ENCODE data around the gene AKR1B15.
"Not testable (repeated sequence)": the region's sequence is repeated elsewhere in the genome, so short reads cannot be mapped to it uniquely, and the experiment has no call there.

The AKR1B15 gene

DNA sequence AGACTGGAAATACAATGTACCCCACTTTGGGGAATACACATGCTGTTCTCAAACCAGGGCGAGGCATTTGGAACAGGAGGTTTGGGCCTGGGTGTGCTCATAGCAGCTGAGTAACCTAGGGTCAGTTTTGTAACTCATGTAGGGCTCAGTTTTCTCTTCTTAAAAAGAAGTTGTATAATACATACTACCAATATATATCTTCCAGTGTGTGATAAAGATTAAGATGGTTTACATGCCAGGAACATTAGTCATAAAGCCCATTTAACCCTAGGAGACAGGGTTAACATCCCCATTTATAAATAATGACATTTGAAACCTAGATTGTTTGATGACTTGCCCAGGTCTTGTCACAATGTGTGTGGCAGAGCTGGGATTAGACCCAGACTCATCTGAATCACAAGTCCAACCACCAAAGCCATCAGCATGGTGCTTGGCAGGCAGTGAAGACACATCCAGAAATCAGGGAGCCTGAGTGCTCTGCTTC is 15.6 kb upstream of the AKR1B15 start:
- DNase-seq = no peak

GRCh38 chr7:134534633-134535032 is 14.3 kb upstream of the AKR1B15 start:
- DNase-seq = no peak

GRCh38 chr7:134535272-134535918 is 13.5 kb upstream of the AKR1B15 start:
- DNase-seq = no peak

DNA sequence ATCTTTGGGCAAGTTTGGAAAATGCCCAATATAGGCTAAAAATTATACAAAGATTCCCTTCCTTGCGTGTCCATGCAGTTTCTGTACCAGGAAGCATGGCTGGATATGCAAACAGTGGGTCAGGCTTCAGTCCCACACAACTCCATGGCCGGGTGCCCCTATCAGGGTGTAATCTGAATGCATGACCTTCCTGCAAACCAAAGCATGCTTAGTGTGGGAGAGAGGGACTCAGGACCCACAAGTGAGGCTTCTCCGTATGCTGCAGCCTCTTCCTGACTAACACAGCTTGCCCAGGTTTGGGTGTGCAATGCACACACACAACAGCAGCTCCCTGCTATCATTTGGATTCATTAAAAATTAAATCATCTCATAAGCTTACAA is 13.0 kb upstream of the AKR1B15 start:
- DNase-seq = no peak

DNA sequence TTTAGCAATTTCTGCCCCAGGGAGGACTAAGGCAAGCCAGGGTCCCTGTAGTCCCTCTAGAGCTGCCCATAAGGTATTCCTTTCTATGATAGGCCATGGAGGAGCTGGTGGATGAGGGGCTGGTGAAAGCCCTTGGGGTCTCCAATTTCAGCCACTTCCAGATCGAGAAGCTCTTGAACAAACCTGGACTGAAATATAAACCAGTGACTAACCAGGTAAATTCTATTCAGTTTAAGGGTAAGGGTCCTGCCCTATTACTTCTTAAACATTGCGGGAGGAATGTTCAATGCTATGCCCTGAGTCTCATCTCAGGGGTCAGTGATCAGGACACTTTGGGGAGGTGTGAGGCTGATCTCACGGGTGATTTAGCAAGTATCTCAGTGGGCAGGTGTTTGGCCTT is 12.4 kb upstream of the AKR1B15 start:
- DNase-seq = not testable (repeated sequence)

- not testable (repeated sequence) for DNase-seq
Measured at GRCh38 chr7:134537273-134537781, 11.6 kb upstream of the AKR1B15 start.

GRCh38 chr7:134539380-134540004 is 9.4 kb upstream of the AKR1B15 start:
- no peak for DNase-seq

GRCh38 chr7:134541501-134542194 is 7.3 kb upstream of the AKR1B15 start:
- not testable (repeated sequence) for DNase-seq

- DNase-seq = no peak
Measured at GRCh38 chr7:134542195-134542771, 6.6 kb upstream of the AKR1B15 start.

DNA sequence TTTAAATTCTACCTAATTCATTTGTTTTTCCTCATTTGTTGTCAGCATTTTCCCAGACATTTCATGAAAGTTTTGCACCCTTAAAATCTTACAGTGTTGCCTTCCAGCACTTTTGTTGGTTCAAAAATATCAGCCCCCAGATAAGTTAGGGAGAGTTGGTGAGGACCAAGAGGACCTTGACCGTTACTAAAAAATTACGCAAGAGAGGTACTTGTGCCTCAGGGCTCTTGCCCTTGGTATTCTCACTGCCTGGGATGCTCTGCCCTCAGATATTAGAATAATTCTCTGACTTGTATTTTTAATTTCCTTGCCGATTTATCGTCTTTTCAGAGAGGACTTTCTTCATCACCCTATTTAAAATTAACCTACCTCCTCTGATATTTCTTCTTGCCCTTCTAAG is 3.5 kb upstream of the AKR1B15 start:
- no peak for DNase-seq

DNA sequence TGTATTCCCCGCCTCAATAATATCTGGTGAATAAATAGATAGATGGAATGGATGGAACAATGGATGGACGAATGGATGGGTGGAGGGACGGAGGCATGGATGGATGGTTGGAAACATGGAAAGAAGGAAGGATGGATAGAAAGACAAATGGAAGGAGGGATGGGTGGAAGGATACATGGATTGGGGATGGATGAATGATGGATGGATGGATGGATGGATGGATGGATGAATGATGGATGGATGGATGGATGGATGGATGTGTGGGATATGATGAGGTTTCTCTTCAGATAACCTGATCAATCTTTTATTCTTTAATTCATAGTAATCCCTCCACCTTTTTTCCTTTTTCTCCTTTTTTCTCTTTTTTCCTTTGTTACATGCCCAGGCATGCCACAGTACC is 3.0 kb upstream of the AKR1B15 start:
- DNase-seq = no peak

DNA sequence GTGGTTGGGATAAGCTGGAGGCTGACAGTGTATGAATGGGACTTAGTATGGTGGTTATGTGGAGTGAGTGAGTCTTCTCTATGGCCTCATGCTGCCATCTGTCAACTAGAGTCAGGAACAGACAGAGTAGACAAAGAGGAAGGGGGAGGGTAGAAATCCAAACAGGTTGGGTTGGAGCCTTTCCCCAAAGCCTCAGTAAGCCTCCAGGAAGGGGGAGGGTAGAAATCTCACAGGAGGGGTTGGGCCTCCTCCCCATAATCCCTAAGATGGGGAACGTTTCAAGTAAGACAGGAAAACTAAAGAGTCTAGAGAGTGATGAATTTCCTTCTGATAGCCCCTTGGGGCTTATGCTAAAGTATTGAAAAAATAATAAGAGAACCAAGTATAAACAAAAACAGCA is 2.0 kb upstream of the AKR1B15 start:
- DNase-seq = no peak

GRCh38 chr7:134547397-134548054 is 1.4 kb upstream of the AKR1B15 start:
- DNase-seq = peak; percentile 76

- no peak for DNase-seq
Measured at GRCh38 chr7:134549366-134549765, 456 bp downstream of the AKR1B15 start.

DNA sequence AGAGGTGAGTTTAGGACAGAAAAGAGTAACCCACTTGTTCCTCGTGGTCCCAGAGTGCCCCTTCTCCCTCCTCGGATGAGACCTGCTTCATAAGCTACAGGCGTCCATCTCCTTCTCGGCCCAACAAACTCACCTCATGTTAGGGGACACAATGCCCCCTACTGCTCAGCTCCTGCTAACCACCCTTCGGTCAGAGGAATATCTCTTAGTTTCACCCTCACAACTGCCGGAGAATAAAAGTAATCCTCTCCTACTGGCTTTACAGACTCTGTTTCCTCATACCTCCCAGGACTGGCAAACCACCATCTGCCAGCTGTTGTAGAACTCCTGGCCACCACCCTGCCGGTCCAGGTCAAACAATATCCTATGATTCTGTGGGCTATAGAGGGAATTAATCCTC is 3.2 kb downstream of the AKR1B15 start:
- no peak for DNase-seq

GRCh38 chr7:134553976-134554375 is 5.1 kb downstream of the AKR1B15 start:
- no peak for DNase-seq

- DNase-seq = no peak
Measured at GRCh38 chr7:134554417-134554966, 5.6 kb downstream of the AKR1B15 start.

DNA sequence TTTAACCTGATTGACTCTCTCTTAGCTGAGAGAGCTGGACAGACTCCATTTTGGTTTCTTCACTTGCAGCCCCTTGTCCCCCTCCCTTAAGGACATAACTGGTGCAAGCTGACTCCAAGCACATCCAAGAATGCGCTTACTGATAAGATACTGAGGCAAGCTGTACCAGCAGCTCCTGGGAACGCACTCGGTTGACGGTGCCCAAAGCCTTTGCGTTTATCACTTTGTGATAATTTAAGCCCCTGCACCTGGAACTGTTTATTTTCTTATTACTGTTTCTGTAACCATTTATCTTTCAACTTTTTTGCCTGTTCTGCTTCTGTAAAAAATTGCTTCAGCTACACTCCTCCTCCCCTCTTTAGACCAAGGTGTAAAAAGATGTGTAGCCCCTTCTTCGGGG is 8.5 kb downstream of the AKR1B15 start:
- DNase-seq = no peak

DNA sequence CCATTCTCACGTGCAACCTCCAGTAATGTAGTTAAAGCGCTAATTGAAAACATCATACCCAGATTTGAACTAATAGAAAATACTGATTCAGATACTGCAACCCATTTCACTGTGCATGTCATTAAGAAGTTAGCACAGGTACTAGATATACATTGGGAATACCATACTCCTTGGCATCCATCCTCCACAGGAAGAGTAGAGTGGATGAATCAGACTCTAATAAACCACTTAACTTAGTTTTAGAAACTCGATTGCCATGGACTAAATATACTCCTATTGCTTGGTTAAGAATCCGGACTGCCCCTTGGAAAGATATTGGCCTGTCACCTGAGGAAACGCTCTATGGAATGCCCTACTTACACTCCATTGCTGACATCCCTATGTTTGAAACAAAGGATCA is 9.5 kb downstream of the AKR1B15 start:
- no peak for DNase-seq

- not testable (repeated sequence) for DNase-seq
Measured at GRCh38 chr7:134561616-134562015, 12.7 kb downstream of the AKR1B15 start.

DNA sequence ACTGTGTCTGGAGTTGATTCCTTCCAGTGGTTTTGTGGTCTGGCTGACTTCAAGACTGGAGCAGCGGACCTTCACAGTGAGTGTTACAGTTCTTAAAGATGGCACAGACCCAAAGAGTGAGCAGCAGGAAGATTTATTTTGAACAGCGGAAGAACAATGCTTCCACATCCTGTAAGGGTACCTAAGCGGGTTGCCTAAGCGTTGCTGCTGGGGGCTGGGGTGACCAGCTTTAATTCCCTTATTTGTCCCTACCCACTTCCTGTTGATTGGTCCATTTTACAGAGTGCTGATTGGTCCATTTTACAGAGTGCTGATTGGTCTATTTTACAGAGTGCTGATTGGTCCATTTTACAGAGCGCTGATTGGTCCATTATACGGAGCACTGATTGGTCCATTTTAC is 13.2 kb downstream of the AKR1B15 start:
- DNase-seq = no peak

GRCh38 chr7:134563398-134563749 is 14.5 kb downstream of the AKR1B15 start:
- not testable (repeated sequence) for DNase-seq

DNA sequence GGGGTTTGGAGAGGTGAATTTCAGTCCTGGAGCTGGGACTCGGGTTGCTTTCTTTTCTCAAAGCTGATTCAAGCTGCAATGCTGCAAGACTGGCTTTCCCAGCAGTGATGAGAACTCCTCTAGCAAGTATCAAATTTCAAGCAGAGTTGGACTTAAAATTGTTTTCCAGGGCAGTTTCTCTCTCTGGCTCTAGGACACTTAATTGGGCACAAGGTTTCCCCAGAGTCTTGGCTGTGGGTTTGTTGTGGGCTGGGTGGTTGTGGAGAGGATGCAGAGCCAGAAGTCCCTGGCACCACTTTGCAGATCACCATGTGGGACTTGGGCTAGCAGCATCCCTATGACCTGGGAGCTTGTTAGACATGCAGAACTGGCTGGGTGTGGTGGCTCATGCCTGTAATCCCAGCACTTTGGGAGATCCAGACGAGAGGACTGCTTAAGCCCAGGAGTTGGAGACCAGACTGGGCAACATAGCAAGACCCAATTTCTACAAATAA is 16.8 kb downstream of the AKR1B15 start:
- no peak for DNase-seq

Measured in suppressor macrophage treated with lipopolysaccharide for 4 hours (primary cell).